K562 (cell line): ENCODE measurements around the gene TERT. TPM values are rescaled to one million over a fixed set of nuclear protein-coding genes. Genes with fewer than 3 reads are reported as not detected.

Source experiments
- ATAC-seq: fragments of 200-7000 bp; cut with Tn5 transposase; 3 replicates; pipeline ENCODE4 v1.9.1; 2020; ENCODE audit warnings: moderate library complexity
- BruUV-seq: library from RNA; stranded (reverse); fragments of 400-500 nt; replicated peaks from 2 replicates; lab custom pipeline; 2021; lab: Mats Ljungman, UMichigan
- CTCF ChIA-PET: fragments of 300-600 bp; formaldehyde crosslinking; extraction: SDS; loops from one replicate; lab custom pipeline; 2021; ENCODE audit warnings: low intra/inter-chr PET ratio; lab: Yijun Ruan, JAX
- POLR2A ChIA-PET: fragments of 300-600, 350-650 bp; sonication (Branson Sonifier 250); formaldehyde crosslinking; extraction: SDS; loops from one replicate; lab custom pipeline; 2021; ENCODE audit warnings: antibody characterized with exemption, inconsistent platforms; lab: Yijun Ruan, JAX
- DNase-seq, 4 experiments: peaks; one replicate each; pipeline versions ENCODE4 v3.0.0 to v3.0.0-alpha.2; 2011 to 2018; ENCODE audit warnings: low spot score in 3 of 4, mixed read lengths in 3 of 4; ENCODE audit errors: extremely low read depth in 1 of 4
- FAIRE-seq: peaks from 2 replicates; lab custom pipeline; 2011; peaks lifted over from hg19 to GRCh38; lab: Jason Lieb, UNC
- H2AFZ ChIP-seq: 2 replicates; pipeline ENCODE4 v1.6.0; 2011; ENCODE audit warnings: low read depth, low read length, control low read depth, inconsistent platforms
- H3K27ac ChIP-seq: fragments of 200-600 bp; 3 replicates; pipeline ENCODE4 v1.8.0; 2011; ENCODE audit warnings: low read depth, mild to moderate bottlenecking, control low read depth, inconsistent platforms, low read length, moderate library complexity, mixed read lengths; ENCODE audit errors: extremely low read depth
- H3K27me3 ChIP-seq, 2 experiments: fragments of 300-600 bp in 1 of 2; 2 replicates in 1 of 2; 3 replicates in 1 of 2; pipeline versions ENCODE4 v1.6.0 to v1.8.0; 2011; ENCODE audit warnings: inconsistent platforms in 2 of 2, low read length in 2 of 2, mild to moderate bottlenecking in 1 of 2, mixed read lengths in 1 of 2, moderate library complexity in 1 of 2; ENCODE audit not compliant: control insufficient read depth in 2 of 2, insufficient read depth in 2 of 2
- H3K36me3 ChIP-seq: fragments of 300-600 bp; 3 replicates; pipeline ENCODE4 v1.8.0; 2011; ENCODE audit warnings: mild to moderate bottlenecking, low read length, inconsistent platforms; ENCODE audit not compliant: control insufficient read depth, insufficient read depth
- H3K4me1 ChIP-seq, 2 experiments: fragments of 200-600 bp in 1 of 2; replicated peaks in 1 of 2; 2 replicates in 1 of 2; 3 replicates in 1 of 2; pipeline versions ENCODE4 v1.5.1 to v1.8.0; 2011; ENCODE audit warnings: inconsistent platforms in 2 of 2, low read length in 2 of 2, mild to moderate bottlenecking in 1 of 2, mixed read lengths in 1 of 2, moderate library complexity in 1 of 2; ENCODE audit not compliant: control insufficient read depth in 2 of 2, insufficient read depth in 2 of 2
- H3K4me2 ChIP-seq: 2 replicates; pipeline ENCODE4 v1.6.1; 2011; ENCODE audit warnings: low read length, control low read depth, inconsistent platforms, mixed read lengths; ENCODE audit not compliant: insufficient read depth
- H3K4me3 ChIP-seq: fragments of 200-600 bp; sonication (generic), shearing (Covaris generic); 2 replicates; pipeline ENCODE4 v1.5.1; 2016; ENCODE audit warnings: control low read depth, inconsistent platforms
- H3K79me2 ChIP-seq: fragments of 200-600 bp; 3 replicates; pipeline ENCODE4 v1.8.0; 2011; ENCODE audit warnings: low read length, inconsistent platforms; ENCODE audit not compliant: control insufficient read depth, insufficient read depth
- H3K9ac ChIP-seq, 2 experiments: 2 replicates each; pipeline versions ENCODE4 v1.6.0 to v1.6.1; 2011; ENCODE audit warnings: low read depth in 2 of 2, low read length in 2 of 2, control low read depth in 1 of 2, inconsistent platforms in 1 of 2, mild to moderate bottlenecking in 1 of 2, mixed read lengths in 1 of 2; ENCODE audit not compliant: insufficient read depth in 1 of 2
- H3K9me1 ChIP-seq: one replicate; pipeline ENCODE4 v1.6.0; 2011; ENCODE audit warnings: inconsistent platforms, mild to moderate bottlenecking, low read length, moderate library complexity; ENCODE audit not compliant: control insufficient read depth, insufficient read depth
- H3K9me3 ChIP-seq: replicated peaks from 2 replicates; pipeline ENCODE4 v1.5.1; 2011; ENCODE audit warnings: low read depth, low read length, inconsistent platforms; ENCODE audit not compliant: control insufficient read depth, insufficient read depth
- H4K20me1 ChIP-seq: replicated peaks from 2 replicates; pipeline ENCODE4 v1.6.1; 2011; ENCODE audit warnings: low read length, inconsistent platforms, mixed read lengths; ENCODE audit not compliant: control insufficient read depth, insufficient read depth
- ARID4B ChIP-seq: sonication (generic); formaldehyde crosslinking; IDR thresholded peaks from 2 replicates; pipeline ENCODE4 v1.8.0; 2022; ENCODE audit warnings: mild to moderate bottlenecking, missing genetic modification reagents
- FOS ChIP-seq: IDR thresholded peaks from 3 replicates; pipeline ENCODE4 v1.6.1; 2011; ENCODE audit not compliant: insufficient read length; ENCODE audit errors: extremely low read depth
- FOSL1 ChIP-seq: fragments of 200-800 bp; sonication (Bioruptor generic); conservative IDR thresholded peaks from 2 replicates; pipeline ENCODE4 v1.6.1; 2016; ENCODE audit warnings: missing genetic modification characterization, missing compliant biosample characterization
- FOXJ2 ChIP-seq: fragments of 200-800 bp; sonication (Bioruptor generic); IDR thresholded peaks from 2 replicates; pipeline ENCODE4 v1.6.1; 2016; ENCODE audit warnings: missing genetic modification characterization, missing compliant biosample characterization
- FOXJ3 ChIP-seq: sonication (generic); formaldehyde crosslinking; IDR thresholded peaks from 2 replicates; pipeline ENCODE4 v1.4.0; 2020; ENCODE audit warnings: mild to moderate bottlenecking, missing genetic modification reagents
- MYNN ChIP-seq, 2 experiments: sonication (generic); formaldehyde crosslinking in 1 of 2; IDR thresholded peaks; 2 replicates each; pipeline versions ENCODE4 v1.5.0 to v1.6.1; 2016 to 2020; ENCODE audit warnings: antibody characterized with exemption in 1 of 2, missing genetic modification reagents in 1 of 2
- RB1 ChIP-seq: fragments of 450-650 bp; IDR thresholded peaks from 2 replicates; pipeline ENCODE4 v1.6.1; 2017; ENCODE audit warnings: low read depth, mild to moderate bottlenecking
- RCOR1 ChIP-seq, 2 experiments: IDR thresholded peaks; 2 replicates each; pipeline ENCODE4 v1.6.1; 2012; ENCODE audit warnings: low read depth in 2 of 2, low read length in 2 of 2, borderline replicate concordance in 1 of 2, improper control_type of control experiment in 1 of 2
- TFAP4 ChIP-seq: sonication (generic); formaldehyde crosslinking; IDR thresholded peaks from 2 replicates; pipeline ENCODE4 v1.8.0; 2022; ENCODE audit warnings: missing genetic modification reagents, mild to moderate bottlenecking, moderate library complexity, borderline replicate concordance
- YBX1 ChIP-seq: fragments of 450-650 bp; IDR thresholded peaks from 2 replicates; pipeline ENCODE4 v1.7.1; 2016; ENCODE audit warnings: mild to moderate bottlenecking
- ZNF444 ChIP-seq: fragments of 250-450 bp; sonication (Bioruptor Pico); IDR thresholded peaks from 2 replicates; pipeline ENCODE4 v1.4.0; 2020; ENCODE audit warnings: mild to moderate bottlenecking, moderate library complexity
- ZNF79 ChIP-seq: fragments of 250-450 bp; sonication (Bioruptor Pico); IDR thresholded peaks from 2 replicates; pipeline ENCODE4 v1.4.0; 2020; ENCODE audit warnings: low read depth, mild to moderate bottlenecking, moderate library complexity
- WGBS: fragments of 100-300 bp; shearing (Covaris generic); methylation state at CpG from one replicate; pipeline ENCODE4 v1.1.6; 2016; ENCODE audit warnings: low coverage, mixed read lengths; ENCODE audit not compliant: insufficient coverage; ENCODE audit errors: missing lambda C conversion rate; 5-methylcytosine and 5-hydroxymethylcytosine counted together
- in situ Hi-C: fragments of 300-500 bp; cut with MboI; formaldehyde crosslinking; loops from 4 replicates; pipeline ENCODE4 v1.15.0; 2018; ENCODE audit warnings: inconsistent platforms, mixed read lengths
- intact Hi-C: fragments of 100-400 bp; cut with micrococcal nuclease; formaldehyde crosslinking; loops from 2 replicates; pipeline ENCODE4 v1.14.2; 2022
- polyA plus RNA-seq, 8 experiments: library from polyadenylated mRNA; depleted of rRNA in 4 of 8; stranded (reverse) in 5 of 8; unstranded in 3 of 8; fragments of >200 nt; fragmentation: Nextera tagmentation in 2 of 8; fragmentation: Illumina TruSeq in 1 of 8; extraction: Ambion mirVana in 2 of 8; extraction: Trizol in 1 of 8; gene quantifications; 2 replicates each; pipeline versions ENCODE4 v1.2.1 to v1.2.3, GENCODE V29; 2011 to 2014; ENCODE audit warnings: inconsistent platforms in 1 of 8, missing spikeins in 1 of 8
- total RNA-seq, 7 experiments: library from RNA; depleted of rRNA in 6 of 7; stranded (reverse); fragments of >200 nt in 6 of 7; fragmentation: Illumina TruSeq in 2 of 7; extraction: Trizol in 2 of 7; gene quantifications; 2 replicates each; pipeline versions ENCODE4 v1.2.1 to v1.2.3, GENCODE V29; 2011 to 2021; ENCODE audit warnings: low replicate concordance in 1 of 7

Gene TERT
- total and polyA plus RNA-seq, 9 of the 15 experiments (the other 6 are each of a cell fraction or from before 2014, with no cell fraction given) = 0.08 to 4.5 (median 0.98) TPM; not detected in 1

- no peak for TF ChIP-seq FOSL1 (tag)
- no peak for TF ChIP-seq FOS
- TF ChIP-seq FOXJ3 = no peak
- no peak for TF ChIP-seq ZNF444 (CRISPR knock-in tag)
- TF ChIP-seq YBX1 = no peak
- TF ChIP-seq RB1 = no peak
- no peak for TF ChIP-seq RCOR1 (IDR thresholded peaks at IDR 0.05; ENCODE audit: borderline replicate concordance in 1 of 2, low read depth in 2 of 2, low read length in 2 of 2)
- TF ChIP-seq ZNF79 (CRISPR knock-in tag) = no peak
- TF ChIP-seq FOXJ2 (tag) = no peak
Observed at GRCh38 chr5:1247811-1248210, 47.1 kb downstream of the TERT start (continued).

- H3K79me2 ChIP-seq = no peaks in the 10 kb centered on the region
- no TSS peak for BruUV-seq
- TF ChIP-seq TFAP4 (peak; percentile 73; the same call in 1 of the 2 replicates), MYNN (IDR thresholded peaks at IDR 0.05) (no peak), MYNN (CRISPR knock-in tag; IDR thresholded peaks at IDR 0.05) (0 out of 2 replicates have a peak, but pooled peaks have one; percentile 23), ARID4B (CRISPR knock-in tag) (0 out of 2 replicates have a peak, but pooled peaks have one; percentile 23)
Observed at GRCh38 chr5:1246711-1247431, 48.0 kb downstream of the TERT start.

More at GRCh38 chr5:1246711-1247431, 48.0 kb downstream of the TERT start:
- H3K4me1 ChIP-seq = peaks cover 0 to 45% of the 10 kb centered on the region in 2 experiments; a peak in 2 of 5 replicates
- 3% methylated on average over 39 of the region's 43 CpGs for WGBS
- no peak overlapping the region for H2AFZ ChIP-seq
- FAIRE-seq (peak; percentile 64), ATAC-seq (peak; percentile 59), DNase-seq (peak; percentile 65 to 79 (median 73))
- ChIA-PET CTCF (no interaction called here), POLR2A (interaction anchor here (1.1 kb wide), 1 partner anchor 7 kb away, joined by 3 read pairs; no protein-coding TSS in a partner anchor)
- in situ Hi-C loops = no loop called here
- intact Hi-C loops = no loop called here
- peaks cover 45% of the 10 kb centered on the region for H4K20me1 ChIP-seq
- no peak overlapping the region for H3K27ac ChIP-seq
- H3K9ac ChIP-seq = no peak overlapping the region
- H3K27me3 ChIP-seq = peaks cover 18 to 82% of the 10 kb centered on the region in 2 experiments
- no peak overlapping the region for H3K4me2 ChIP-seq
- H3K9me3 ChIP-seq = no peaks in the 10 kb centered on the region
- H3K9me1 ChIP-seq = peaks cover 5% of the 10 kb centered on the region
- no peaks in the 10 kb centered on the region for H3K36me3 ChIP-seq
- no peak overlapping the region for H3K4me3 ChIP-seq
